ACC112 (cell line): ENCODE results near the gene MYOD1.

Experiments
- H2AFZ ChIP-seq: fragments of 200-600 bp; sonication (generic); one replicate; pipeline ENCODE4 v1.6.0; 2017; ENCODE audit warnings: antibody characterized with exemption, low read length; ENCODE audit not compliant: unreplicated experiment
- H3K27ac ChIP-seq: fragments of 200-600 bp; sonication (generic); 2 replicates; pipeline ENCODE4 v1.5.1; 2014; ENCODE audit warnings: low read depth, mild to moderate bottlenecking, antibody characterized with exemption, low read length, moderate library complexity
- H3K27me3 ChIP-seq: fragments of 200-600 bp; sonication (generic); 2 replicates; pipeline ENCODE4 v1.6.1; 2014; ENCODE audit warnings: mild to moderate bottlenecking, antibody characterized with exemption, low read length, moderate library complexity, mixed read lengths; ENCODE audit not compliant: insufficient read depth
- H3K36me3 ChIP-seq: fragments of 200-600 bp; sonication (generic); 2 replicates; pipeline ENCODE4 v1.6.1; 2016; ENCODE audit warnings: mild to moderate bottlenecking, antibody characterized with exemption, low read length, moderate library complexity, mixed read lengths; ENCODE audit not compliant: insufficient read depth
- H3K4me1 ChIP-seq: fragments of 200-600 bp; sonication (generic); one replicate; pipeline ENCODE4 v1.6.1; 2016; ENCODE audit warnings: low read length, mixed read lengths; ENCODE audit not compliant: insufficient read depth, unreplicated experiment, control insufficient read depth
- H3K4me3 ChIP-seq: fragments of 200-600 bp; sonication (generic); 2 replicates; pipeline ENCODE4 v1.5.1; 2014; ENCODE audit warnings: mild to moderate bottlenecking, low read depth, low read length
- H3K79me2 ChIP-seq: fragments of 200-600 bp; sonication (generic); one replicate; pipeline ENCODE4 v1.6.0; 2016; ENCODE audit warnings: low read length; ENCODE audit not compliant: control insufficient read depth, unreplicated experiment, insufficient read depth

The MYOD1 gene

DNA sequence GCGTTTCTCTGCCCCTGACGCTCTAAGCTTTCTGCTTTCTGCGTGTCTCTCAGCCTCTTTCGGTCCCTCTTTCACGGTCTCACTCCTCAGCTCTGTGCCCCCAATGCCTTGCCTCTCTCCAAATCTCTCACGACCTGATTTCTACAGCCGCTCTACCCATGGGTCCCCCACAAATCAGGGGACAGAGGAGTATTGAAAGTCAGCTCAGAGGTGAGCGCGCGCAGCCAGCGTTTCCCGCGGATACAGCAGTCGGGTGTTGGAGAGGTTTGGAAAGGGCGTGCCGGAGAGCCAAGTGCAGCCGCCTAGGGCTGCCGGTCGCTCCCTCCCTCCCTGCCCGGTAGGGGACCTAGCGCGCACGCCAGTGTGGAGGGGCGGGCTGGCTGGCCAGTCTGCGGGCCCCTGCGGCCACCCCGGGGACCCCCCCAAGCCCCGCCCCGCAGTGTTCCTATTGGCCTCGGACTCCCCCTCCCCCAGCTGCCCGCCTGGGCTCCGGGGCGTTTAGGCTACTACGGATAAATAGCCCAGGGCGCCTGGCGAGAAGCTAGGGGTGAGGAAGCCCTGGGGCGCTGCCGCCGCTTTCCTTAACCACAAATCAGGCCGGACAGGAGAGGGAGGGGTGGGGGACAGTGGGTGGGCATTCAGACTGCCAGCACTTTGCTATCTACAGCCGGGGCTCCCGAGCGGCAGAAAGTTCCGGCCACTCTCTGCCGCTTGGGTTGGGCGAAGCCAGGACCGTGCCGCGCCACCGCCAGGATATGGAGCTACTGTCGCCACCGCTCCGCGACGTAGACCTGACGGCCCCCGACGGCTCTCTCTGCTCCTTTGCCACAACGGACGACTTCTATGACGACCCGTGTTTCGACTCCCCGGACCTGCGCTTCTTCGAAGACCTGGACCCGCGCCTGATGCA lies at the start of gene MYOD1:
TSS of gene MYOD1 (plus strand) at position 544 of the 910 bp plus-strand sequence. CDS start at position 756, 212 bp downstream.
- H3K4me1 ChIP-seq = no peaks in the 10 kb centered on the region
- H3K27me3 ChIP-seq = peaks cover 99% of the 10 kb centered on the region
- no peaks in the 10 kb centered on the region for H3K79me2 ChIP-seq
- H3K36me3 ChIP-seq = no peaks in the 10 kb centered on the region
- H2AFZ ChIP-seq = no peak within 1 kb of the TSS
- H3K27ac ChIP-seq = no peak within 1 kb of the TSS
- H3K4me3 ChIP-seq = no peak within 1 kb of the TSS

- H3K36me3 ChIP-seq = no peaks in the 10 kb centered on the region
- no peak overlapping the region for H3K27ac ChIP-seq
- no peak overlapping the region for H3K4me3 ChIP-seq
- H3K27me3 ChIP-seq = peaks cover 65% of the 10 kb centered on the region
- no peaks in the 10 kb centered on the region for H3K79me2 ChIP-seq
- H2AFZ ChIP-seq = no peak overlapping the region
- H3K4me1 ChIP-seq = peaks cover 14% of the 10 kb centered on the region
Observed at GRCh38 chr11:17672469-17672868, 46.9 kb upstream of the MYOD1 start.

DNA sequence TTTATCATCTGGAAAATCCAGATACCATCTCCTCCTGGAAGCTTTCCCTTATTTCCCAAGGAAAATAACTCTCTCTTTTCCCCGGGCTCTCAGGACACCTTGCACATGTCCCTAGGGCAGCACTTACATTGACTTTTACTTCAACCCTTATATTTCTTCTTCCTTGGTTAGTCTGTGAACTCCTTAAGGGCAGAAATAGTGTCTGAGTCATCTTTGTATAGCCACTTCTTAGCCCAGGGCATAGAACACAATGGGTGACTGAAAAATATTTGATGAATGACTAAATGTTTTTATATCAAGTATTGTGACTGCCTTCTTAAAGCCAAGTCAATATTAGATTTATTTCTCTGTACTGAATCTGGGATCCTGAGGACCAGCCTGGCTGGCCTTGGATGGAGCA lies 45.4 kb upstream of the MYOD1 start:
- no peak overlapping the region for H3K27ac ChIP-seq
- peaks cover 62% of the 10 kb centered on the region for H3K27me3 ChIP-seq

GRCh38 chr11:17682848-17683247 lies 36.5 kb upstream of the MYOD1 start:
- Histone ChIP-seq H3K27me3 (peaks cover 57% of the 10 kb centered on the region), H3K4me1 (peaks cover 14% of the 10 kb centered on the region), H3K27ac (0 out of 2 replicates have a peak overlapping the region, but pooled peaks have one; percentile 14), H3K36me3 (no peaks in the 10 kb centered on the region), H3K79me2 (no peaks in the 10 kb centered on the region), H3K4me3 (no peak overlapping the region), H2AFZ (no peak overlapping the region)

More for the DNA sequence above, 45.4 kb upstream of the MYOD1 start:
- H2AFZ ChIP-seq = no peak overlapping the region
- H3K4me1 ChIP-seq = peaks cover 14% of the 10 kb centered on the region
- H3K79me2 ChIP-seq = no peaks in the 10 kb centered on the region
- H3K4me3 ChIP-seq = no peak overlapping the region
- H3K36me3 ChIP-seq = no peaks in the 10 kb centered on the region

- no peaks in the 10 kb centered on the region for H3K36me3 ChIP-seq
- H3K4me1 ChIP-seq = peaks cover 14% of the 10 kb centered on the region
- H3K27ac ChIP-seq = 0 out of 2 replicates have a peak overlapping the region, but pooled peaks have one; percentile 14
- no peak overlapping the region for H3K4me3 ChIP-seq
- peaks cover 60% of the 10 kb centered on the region for H3K27me3 ChIP-seq
- no peaks in the 10 kb centered on the region for H3K79me2 ChIP-seq
- H2AFZ ChIP-seq = no peak overlapping the region
Observed at GRCh38 chr11:17683377-17684161, 35.8 kb upstream of the MYOD1 start.

- peaks cover 62% of the 10 kb centered on the region for H3K27me3 ChIP-seq
- peaks cover 14% of the 10 kb centered on the region for H3K4me1 ChIP-seq
- no peak overlapping the region for H3K4me3 ChIP-seq
- H2AFZ ChIP-seq = no peak overlapping the region
- H3K27ac ChIP-seq = no peak overlapping the region
- H3K36me3 ChIP-seq = no peaks in the 10 kb centered on the region
- H3K79me2 ChIP-seq = no peaks in the 10 kb centered on the region
Observed at GRCh38 chr11:17684550-17684949, 34.8 kb upstream of the MYOD1 start.

DNA sequence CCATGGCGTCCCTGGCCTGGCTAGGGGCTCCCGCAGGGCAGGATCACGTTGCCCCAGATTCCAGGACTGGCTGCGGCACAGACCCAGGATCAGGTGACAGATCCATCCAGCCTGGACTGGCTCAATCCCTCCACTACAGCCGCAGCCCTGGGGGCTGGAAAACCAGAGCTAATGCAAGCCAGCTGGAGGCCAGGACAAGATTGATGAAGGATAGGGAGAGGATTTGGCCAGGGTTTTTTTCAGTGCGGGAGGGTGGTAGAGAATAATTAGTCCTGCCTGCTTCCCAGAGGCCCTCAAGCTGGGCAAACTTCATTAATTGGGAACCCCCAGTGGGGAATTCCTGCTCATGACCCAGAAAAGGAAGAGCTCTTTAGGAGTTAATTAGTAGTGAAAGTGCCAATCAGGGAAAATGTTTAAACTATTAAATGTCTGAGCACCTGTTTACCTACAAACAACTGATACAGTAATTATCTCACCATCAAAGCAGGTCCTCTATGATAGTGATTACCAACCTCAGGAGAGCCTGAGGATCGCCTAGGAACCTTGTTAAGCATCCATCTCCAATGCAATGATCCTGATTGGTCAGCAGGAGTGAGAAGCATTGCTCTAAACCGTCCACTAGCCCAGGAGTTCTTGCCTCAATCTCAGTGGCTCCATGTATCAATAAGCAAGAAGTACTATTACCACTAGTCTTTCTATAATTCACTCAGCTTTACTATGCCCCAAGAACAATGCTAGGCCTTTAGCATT lies 33.0 kb upstream of the MYOD1 start:
- Histone ChIP-seq H3K27me3 (peaks cover 69% of the 10 kb centered on the region), H3K27ac (no peak overlapping the region), H3K4me1 (peaks cover 14% of the 10 kb centered on the region), H2AFZ (no peak overlapping the region), H3K79me2 (no peaks in the 10 kb centered on the region), H3K36me3 (no peaks in the 10 kb centered on the region), H3K4me3 (no peak overlapping the region)

- Histone ChIP-seq H3K4me1 (peaks cover 10% of the 10 kb centered on the region), H3K27ac (no peak overlapping the region), H3K4me3 (no peak overlapping the region), H3K79me2 (no peaks in the 10 kb centered on the region), H2AFZ (no peak overlapping the region), H3K36me3 (no peaks in the 10 kb centered on the region), H3K27me3 (peaks cover 84% of the 10 kb centered on the region)
Observed at GRCh38 chr11:17687946-17688670, 31.3 kb upstream of the MYOD1 start.

- Histone ChIP-seq H3K27me3 (peaks cover 99% of the 10 kb centered on the region), H2AFZ (no peak overlapping the region), H3K27ac (no peak overlapping the region), H3K4me1 (no peaks in the 10 kb centered on the region), H3K79me2 (no peaks in the 10 kb centered on the region), H3K4me3 (no peak overlapping the region), H3K36me3 (no peaks in the 10 kb centered on the region)
Observed at GRCh38 chr11:17691550-17691949, 27.8 kb upstream of the MYOD1 start.

- Histone ChIP-seq H3K36me3 (no peaks in the 10 kb centered on the region), H3K27me3 (peaks cover 99% of the 10 kb centered on the region), H3K27ac (no peak overlapping the region), H2AFZ (no peak overlapping the region), H3K4me3 (no peak overlapping the region), H3K79me2 (no peaks in the 10 kb centered on the region), H3K4me1 (no peaks in the 10 kb centered on the region)
Observed at GRCh38 chr11:17691976-17692375, 27.4 kb upstream of the MYOD1 start.
